ENCODE results near the gene SLC8A2.

GRCh38 chr19:47511128-47511517, 39.4 kb upstream of the SLC8A2 start:
- TF ChIP-seq CTCF (IDR thresholded peaks at IDR 0.05) (no peak), EZH2 (IDR thresholded peaks at IDR 0.05) (no peak)
